ENCODE measurements around the gene L1TD1.

Gene L1TD1

DNA sequence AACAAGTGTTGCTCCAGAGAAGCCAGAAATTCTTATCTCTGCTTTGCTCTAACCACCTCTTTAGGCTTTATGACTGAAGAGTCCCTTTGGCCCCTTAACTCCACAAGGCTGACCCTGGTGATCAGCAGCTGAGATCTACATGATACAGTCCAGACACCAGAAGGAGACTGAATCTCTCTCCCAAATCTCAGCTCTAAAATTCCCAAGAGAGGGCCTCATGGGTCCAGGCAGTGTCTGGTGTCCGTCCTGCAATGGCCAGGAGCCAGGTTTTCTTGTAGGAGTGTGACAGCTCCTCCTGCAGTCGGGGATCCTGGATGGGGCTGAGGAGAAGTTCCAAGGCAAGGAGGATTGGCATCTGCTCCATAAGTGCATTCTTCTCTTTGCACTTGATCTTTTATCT is 35.3 kb downstream of the L1TD1 start:
- no peak overlapping the region for H3K4me3 ChIP-seq (ENCODE audit: low read length)
- DNase-seq (ENCODE audit: low read depth), result no peak
- TF ChIP-seq, protein P1, sequence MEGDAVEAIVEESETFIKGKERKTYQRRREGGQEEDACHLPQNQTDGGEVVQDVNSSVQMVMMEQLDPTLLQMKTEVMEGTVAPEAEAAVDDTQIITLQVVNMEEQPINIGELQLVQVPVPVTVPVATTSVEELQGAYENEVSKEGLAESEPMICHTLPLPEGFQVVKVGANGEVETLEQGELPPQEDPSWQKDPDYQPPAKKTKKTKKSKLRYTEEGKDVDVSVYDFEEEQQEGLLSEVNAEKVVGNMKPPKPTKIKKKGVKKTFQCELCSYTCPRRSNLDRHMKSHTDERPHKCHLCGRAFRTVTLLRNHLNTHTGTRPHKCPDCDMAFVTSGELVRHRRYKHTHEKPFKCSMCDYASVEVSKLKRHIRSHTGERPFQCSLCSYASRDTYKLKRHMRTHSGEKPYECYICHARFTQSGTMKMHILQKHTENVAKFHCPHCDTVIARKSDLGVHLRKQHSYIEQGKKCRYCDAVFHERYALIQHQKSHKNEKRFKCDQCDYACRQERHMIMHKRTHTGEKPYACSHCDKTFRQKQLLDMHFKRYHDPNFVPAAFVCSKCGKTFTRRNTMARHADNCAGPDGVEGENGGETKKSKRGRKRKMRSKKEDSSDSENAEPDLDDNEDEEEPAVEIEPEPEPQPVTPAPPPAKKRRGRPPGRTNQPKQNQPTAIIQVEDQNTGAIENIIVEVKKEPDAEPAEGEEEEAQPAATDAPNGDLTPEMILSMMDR (conservative IDR thresholded peaks at IDR 0.05; ENCODE audit: low read depth, low read length), result no peak

DNA sequence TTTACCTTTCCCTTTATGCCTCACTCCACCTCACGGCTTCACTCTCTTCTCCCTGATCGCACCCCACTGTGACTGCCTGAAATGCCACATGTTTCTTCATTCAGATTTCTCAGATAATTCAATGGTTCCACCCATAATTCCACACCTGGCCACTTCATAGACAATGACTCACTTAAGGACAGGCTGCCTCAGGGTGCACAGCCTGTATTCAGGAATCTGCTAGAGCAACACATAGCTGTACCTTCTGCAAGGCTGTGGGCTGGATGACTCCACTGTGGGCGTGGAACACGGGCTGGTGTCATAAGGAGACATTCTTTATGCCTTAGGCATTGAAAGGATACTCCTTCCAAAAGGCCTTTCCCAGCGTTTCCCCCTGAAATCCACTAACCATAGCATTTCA is 36.1 kb downstream of the L1TD1 start:
- TF ChIP-seq, protein P1 (conservative IDR thresholded peaks at IDR 0.05; ENCODE audit: low read depth, low read length), result no peak
- DNase-seq (ENCODE audit: low read depth), result no peak

DNA sequence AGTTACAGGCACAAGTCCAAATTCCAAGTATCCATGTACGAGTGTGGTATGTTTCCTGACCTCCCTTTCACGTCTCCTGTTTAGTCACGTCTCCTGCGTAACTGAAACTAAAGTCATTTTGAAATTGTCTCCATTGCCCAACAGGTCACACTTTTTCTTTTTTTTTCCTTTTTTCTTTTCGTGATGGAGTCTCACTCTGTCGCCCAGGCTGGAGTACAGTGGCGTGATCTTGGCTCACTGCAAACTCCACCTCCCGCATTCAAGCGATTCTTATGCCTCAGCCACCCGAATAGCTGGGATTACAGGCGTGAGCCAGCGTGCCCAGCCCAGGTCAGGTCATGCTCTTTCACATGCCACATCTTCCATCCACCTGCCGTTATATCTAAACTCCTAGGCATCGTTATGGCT is 38.2 kb downstream of the L1TD1 start:
- TF ChIP-seq, protein P1 (conservative IDR thresholded peaks at IDR 0.05; ENCODE audit: low read depth, low read length), result no peak
- DNase-seq (ENCODE audit: low read depth), result no peak
- no peak overlapping the region for H3K4me3 ChIP-seq (ENCODE audit: low read length)

More for the DNA sequence above, 36.1 kb downstream of the L1TD1 start:
- H3K4me3 ChIP-seq (ENCODE audit: low read length), result no peak overlapping the region

DNA sequence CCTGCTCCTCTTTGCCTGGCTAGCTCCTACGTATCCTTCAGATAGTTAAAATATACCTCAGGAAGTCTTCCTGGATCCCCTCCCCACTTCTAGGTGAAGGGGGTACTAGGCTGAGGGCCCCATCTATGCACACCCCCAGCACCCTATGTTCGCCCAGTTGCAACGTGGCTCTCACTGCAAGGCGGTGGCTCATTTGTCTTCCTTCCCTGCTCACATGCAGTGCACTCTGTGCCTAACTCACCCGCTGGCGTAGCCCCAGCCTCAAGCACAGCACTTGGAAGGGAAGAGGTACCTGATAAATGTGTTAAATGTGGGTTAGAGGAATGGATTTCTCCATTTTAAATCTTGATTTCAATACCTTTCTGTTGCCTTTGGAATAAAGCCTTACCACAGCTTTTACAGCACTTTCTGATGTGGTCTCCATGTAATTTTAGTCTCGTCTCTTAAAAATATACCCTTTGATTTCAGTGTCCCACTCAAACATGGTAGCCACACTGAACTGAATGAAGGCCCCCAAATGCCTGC is 39.3 kb downstream of the L1TD1 start:
- H3K4me3 ChIP-seq (ENCODE audit: low read length), result no peak overlapping the region
- TF ChIP-seq, protein P1 (conservative IDR thresholded peaks at IDR 0.05; ENCODE audit: low read depth, low read length), result no peak
- no peak for DNase-seq (ENCODE audit: low read depth)

DNA sequence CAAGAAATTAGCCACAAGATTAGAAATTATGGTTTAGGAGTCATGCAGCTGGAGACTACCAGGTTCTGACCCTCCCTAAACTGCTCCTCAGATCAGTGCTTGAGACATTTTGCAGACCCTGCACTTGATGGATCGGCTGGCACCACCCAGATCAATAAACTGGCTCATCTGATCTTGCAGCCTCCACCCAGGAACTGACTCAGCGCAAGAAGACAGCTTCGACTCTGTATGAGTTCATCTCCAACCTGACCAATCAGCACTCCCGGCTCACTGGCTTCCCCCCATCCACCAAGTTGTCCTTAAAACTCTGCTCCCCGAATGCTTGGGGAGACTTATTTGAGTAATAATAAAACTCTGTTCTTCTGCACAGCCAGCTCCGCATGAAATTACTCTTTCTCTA is 40.0 kb downstream of the L1TD1 start:
- H3K4me3 ChIP-seq (ENCODE audit: low read length), result no peak overlapping the region
- no peak for DNase-seq (ENCODE audit: low read depth)
- TF ChIP-seq, protein P1 (conservative IDR thresholded peaks at IDR 0.05; ENCODE audit: low read depth, low read length), result no peak

DNA sequence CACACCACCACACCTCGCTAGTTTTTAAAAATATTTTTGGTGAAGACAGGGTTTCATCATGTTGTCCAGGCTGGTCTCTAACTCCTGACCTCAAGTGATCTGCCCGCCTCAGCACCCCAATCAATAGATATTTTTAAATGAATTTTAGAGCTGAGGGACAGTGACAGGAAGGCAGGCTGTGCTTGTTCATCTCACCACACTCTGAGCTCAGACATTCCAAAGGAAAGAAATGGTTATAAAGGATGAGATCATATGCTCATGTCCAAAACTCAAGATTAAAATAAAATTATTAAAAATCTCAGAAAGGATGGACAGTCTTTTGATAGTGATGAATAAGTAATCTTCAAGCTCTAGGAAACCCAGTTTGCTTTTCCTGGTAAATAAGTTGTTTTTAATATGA is 40.9 kb downstream of the L1TD1 start:
- no peak overlapping the region for H3K4me3 ChIP-seq (ENCODE audit: low read length)
- DNase-seq (ENCODE audit: low read depth), result no peak
- TF ChIP-seq, protein P1 (conservative IDR thresholded peaks at IDR 0.05; ENCODE audit: low read depth, low read length), result no peak

DNA sequence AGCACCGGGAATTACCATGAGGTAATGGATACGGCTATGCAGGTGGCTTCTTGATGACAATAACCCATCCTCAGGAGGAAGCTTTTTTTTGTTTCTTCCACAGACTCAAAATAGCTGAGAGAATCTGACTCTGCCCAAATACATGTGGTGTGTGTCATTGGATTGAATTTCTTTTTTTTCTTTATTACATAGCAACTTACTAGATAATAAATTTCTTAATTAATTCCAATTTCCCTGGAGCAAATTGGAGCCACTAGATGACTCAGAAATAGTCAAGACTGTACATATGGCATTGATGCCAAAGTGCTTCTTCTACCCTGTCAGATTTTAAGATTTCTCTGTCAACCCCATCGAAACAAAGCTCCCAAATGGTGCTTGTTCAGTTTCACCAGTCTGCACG is 42.7 kb downstream of the L1TD1 start:
- DNase-seq (ENCODE audit: low read depth), result no peak
- TF ChIP-seq, protein P1 (conservative IDR thresholded peaks at IDR 0.05; ENCODE audit: low read depth, low read length), result no peak
- H3K4me3 ChIP-seq (ENCODE audit: low read length), result no peak overlapping the region
